Epithelial cell of proximal tubule (primary cell): Measurements from ENCODE around the gene C8B. TPM values are rescaled to one million over a fixed set of nuclear protein-coding genes. Genes with fewer than 3 reads are reported as not detected.

Experiments
- DNase-seq: peaks from one replicate; pipeline ENCODE4 v3.0.0-alpha.2; 2011; ENCODE audit warnings: low read depth
- H3K4me3 ChIP-seq: 2 replicates; pipeline ENCODE4 v1.5.1; 2011; ENCODE audit warnings: low read depth, mild to moderate bottlenecking, low read length
- total RNA-seq: library from RNA; depleted of rRNA; stranded (reverse); fragments of >200 nt; gene quantifications from 2 replicates; pipeline ENCODE4 v1.2.3, GENCODE V29; 2015
- TF ChIP-seq, protein P1 (sequence below): conservative IDR thresholded peaks from 2 replicates; pipeline ENCODE4 v1.5.1; 2012; ENCODE audit warnings: low read depth, mild to moderate bottlenecking, low read length

Gene C8B
- total RNA-seq, 1 donor from 2014 or later = not detected

- TF ChIP-seq, protein P1, sequence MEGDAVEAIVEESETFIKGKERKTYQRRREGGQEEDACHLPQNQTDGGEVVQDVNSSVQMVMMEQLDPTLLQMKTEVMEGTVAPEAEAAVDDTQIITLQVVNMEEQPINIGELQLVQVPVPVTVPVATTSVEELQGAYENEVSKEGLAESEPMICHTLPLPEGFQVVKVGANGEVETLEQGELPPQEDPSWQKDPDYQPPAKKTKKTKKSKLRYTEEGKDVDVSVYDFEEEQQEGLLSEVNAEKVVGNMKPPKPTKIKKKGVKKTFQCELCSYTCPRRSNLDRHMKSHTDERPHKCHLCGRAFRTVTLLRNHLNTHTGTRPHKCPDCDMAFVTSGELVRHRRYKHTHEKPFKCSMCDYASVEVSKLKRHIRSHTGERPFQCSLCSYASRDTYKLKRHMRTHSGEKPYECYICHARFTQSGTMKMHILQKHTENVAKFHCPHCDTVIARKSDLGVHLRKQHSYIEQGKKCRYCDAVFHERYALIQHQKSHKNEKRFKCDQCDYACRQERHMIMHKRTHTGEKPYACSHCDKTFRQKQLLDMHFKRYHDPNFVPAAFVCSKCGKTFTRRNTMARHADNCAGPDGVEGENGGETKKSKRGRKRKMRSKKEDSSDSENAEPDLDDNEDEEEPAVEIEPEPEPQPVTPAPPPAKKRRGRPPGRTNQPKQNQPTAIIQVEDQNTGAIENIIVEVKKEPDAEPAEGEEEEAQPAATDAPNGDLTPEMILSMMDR = no peak
- no peak for DNase-seq
Observed at GRCh38 chr1:56920591-56921001, 45.2 kb downstream of the C8B start.

GRCh38 chr1:56917356-56917755 lies 48.5 kb downstream of the C8B start:
- no peak for DNase-seq
- TF ChIP-seq, protein P1 = no peak
- no peak overlapping the region for H3K4me3 ChIP-seq

More at GRCh38 chr1:56920591-56921001, 45.2 kb downstream of the C8B start:
- no peak overlapping the region for H3K4me3 ChIP-seq

GRCh38 chr1:56916630-56917029 lies 49.2 kb downstream of the C8B start:
- no peak for DNase-seq
- TF ChIP-seq, protein P1 = no peak
- no peak overlapping the region for H3K4me3 ChIP-seq

DNA sequence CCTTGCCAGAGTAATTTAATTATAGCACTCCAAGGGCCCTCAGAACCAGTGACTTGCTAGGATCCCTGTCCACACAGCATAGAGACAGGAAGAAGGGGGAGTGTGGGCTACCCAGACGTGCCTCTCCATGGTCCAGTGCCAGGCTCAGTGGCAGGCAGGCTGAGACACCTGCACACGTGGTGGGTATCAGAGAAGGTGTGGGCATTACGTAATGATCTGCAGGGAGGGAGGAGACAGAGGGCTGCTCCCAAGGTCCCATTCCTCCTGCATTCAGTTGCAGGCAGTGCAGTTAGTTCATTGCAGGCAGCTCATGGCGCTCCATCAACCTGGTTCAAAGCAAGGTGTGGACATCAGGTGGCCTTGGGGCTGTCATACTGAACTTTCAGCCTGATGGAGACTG lies 49.9 kb downstream of the C8B start:
- TF ChIP-seq, protein P1 = no peak
- no peak for DNase-seq
- H3K4me3 ChIP-seq = no peak overlapping the region

DNA sequence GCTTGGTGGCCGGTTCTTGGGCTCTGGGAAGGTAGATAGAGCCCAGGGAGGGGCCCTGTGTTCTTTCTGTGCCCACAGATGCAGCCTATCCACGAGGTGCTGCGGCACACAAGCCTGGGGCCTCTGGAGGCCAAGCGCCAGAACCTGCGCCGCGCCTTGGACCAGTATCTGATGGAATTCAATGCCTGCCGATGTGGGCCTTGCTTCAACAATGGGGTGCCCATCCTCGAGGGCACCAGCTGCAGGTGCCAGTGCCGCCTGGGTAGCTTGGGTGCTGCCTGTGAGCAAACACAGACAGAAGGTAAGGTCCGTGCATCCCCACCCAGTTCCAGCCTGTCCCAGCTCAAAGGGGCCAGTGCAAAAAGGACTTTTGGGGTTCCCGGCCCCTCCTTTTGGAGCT lies 53.5 kb downstream of the C8B start:
- no peak overlapping the region for H3K4me3 ChIP-seq
- no peak for DNase-seq
- TF ChIP-seq, protein P1 = no peak

DNA sequence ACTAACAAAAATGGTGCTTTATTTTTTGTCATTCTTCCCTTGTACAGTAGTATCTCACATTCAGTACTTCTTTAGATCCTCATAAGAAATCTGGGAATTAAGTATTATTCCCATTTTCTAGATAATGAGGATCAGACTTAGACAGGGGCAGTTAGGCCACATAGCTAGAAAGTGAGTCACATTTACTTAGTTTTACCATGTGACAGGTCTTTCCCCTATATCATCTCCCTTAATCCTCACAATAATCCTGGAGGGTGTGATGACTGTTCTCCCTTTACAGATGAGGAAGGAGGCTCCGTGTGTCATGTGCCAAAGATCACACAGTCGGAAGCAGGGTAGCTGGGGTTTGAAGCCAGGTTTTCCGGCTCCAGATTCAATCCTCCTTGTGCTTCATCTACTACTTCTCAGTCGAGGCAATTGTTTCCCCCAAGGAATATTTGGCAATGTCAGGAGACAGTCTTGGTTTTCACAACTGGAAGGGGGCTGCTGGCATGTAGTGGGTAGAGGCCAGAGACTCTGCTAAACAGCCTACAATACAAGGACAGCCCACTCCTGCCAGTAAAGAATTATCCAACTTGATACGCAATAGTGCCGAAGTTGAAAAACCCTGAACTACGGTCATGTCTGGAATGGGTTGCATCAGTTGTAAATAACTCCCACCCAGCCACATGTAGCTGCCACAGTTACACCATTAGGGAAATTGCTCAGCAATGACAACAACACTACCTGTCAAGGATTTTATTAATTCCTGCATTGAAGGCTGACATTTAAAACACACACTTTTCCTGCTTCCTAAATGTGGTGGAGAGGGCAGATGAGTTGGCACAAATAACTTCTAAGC lies 54.5 kb downstream of the C8B start:
- H3K4me3 ChIP-seq = no peak overlapping the region
- DNase-seq = no peak
- TF ChIP-seq, protein P1 = no peak
